Effector memory CD4-positive, alpha-beta T cell (primary cell): ENCODE measurements around the gene GHRHR.

Experiments used
- DNase-seq, 3 donors: peaks; one replicate each; pipeline ENCODE4 v3.0.0-alpha.2; 2020
- H3K27ac ChIP-seq: 2 replicates; pipeline ENCODE4 v1.7.0; 2013; ENCODE audit warnings: mild to moderate bottlenecking, low read length, moderate library complexity; ENCODE audit not compliant: insufficient read depth, poor library complexity, severe bottlenecking
- H3K27me3 ChIP-seq: replicated peaks from 2 replicates; pipeline ENCODE4 v1.7.0; 2013; ENCODE audit warnings: mild to moderate bottlenecking, low read length; ENCODE audit not compliant: insufficient read depth, control insufficient read depth, poor library complexity, severe bottlenecking
- H3K36me3 ChIP-seq: 2 replicates; pipeline ENCODE4 v1.7.0; 2013; ENCODE audit warnings: mild to moderate bottlenecking, low read length, moderate library complexity; ENCODE audit not compliant: control insufficient read depth, insufficient read depth
- H3K4me1 ChIP-seq: 2 replicates; pipeline ENCODE4 v1.7.0; 2013; ENCODE audit warnings: low read length, mild to moderate bottlenecking; ENCODE audit not compliant: control insufficient read depth, insufficient read depth, poor library complexity, severe bottlenecking
- H3K4me3 ChIP-seq: 2 replicates; pipeline ENCODE4 v1.7.0; 2013; ENCODE audit warnings: low read length, low read depth, mild to moderate bottlenecking; ENCODE audit not compliant: insufficient read depth, poor library complexity, severe bottlenecking
- H3K9me3 ChIP-seq: 2 replicates; pipeline ENCODE4 v1.7.0; 2013; ENCODE audit warnings: mild to moderate bottlenecking, low read length, moderate library complexity; ENCODE audit not compliant: control insufficient read depth
- total RNA-seq, 3 donors: gene quantifications; one replicate each; lab custom pipeline; 2026; lab: John Stamatoyannopoulos, UW

GHRHR gene
- 0 reads per million in 3 donors for total RNA-seq

GRCh38 chr7:30963842-30964241, at the start of gene GHRHR:
TSS of gene GHRHR (plus strand) at chr7:30963953. CDS start at chr7:30964069, 116 bp downstream.
- no peaks in the 10 kb centered on the region for H3K36me3 ChIP-seq
- H3K27ac ChIP-seq, result no peak within 1 kb of the TSS
- no peak within 1 kb of the TSS for H3K4me3 ChIP-seq
- no peaks in the 10 kb centered on the region for H3K9me3 ChIP-seq
- H3K27me3 ChIP-seq, result no peaks in the 10 kb centered on the region
- H3K4me1 ChIP-seq, result no peaks in the 10 kb centered on the region
- DNase-seq, result no peak

DNA sequence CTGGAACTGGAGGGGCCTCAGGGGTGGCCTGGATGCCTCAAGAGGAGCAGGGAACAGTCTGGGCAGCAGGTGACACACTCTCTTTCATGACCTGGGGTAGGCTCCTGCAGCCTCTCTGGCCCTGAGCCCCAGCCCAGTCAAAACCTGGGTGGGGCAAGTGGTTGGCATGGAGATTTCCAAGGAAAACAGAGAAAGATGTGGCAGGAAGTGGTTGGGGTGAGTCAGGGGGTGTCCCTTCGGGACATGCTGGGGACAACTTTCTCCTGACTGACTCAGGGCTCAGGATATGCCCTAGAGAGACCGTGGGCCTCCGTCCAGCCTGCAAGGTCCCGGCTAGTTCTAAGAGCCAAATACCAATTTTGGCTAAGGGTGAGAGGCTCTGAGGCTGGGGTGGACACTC, 49.2 kb upstream of the GHRHR start:
- H3K9me3 ChIP-seq, result no peaks in the 10 kb centered on the region
- H3K27ac ChIP-seq, result no peak overlapping the region
- no peaks in the 10 kb centered on the region for H3K36me3 ChIP-seq
- no peak for DNase-seq
- no peaks in the 10 kb centered on the region for H3K4me1 ChIP-seq
- no peaks in the 10 kb centered on the region for H3K27me3 ChIP-seq
- no peak overlapping the region for H3K4me3 ChIP-seq

- no peaks in the 10 kb centered on the region for H3K36me3 ChIP-seq
- H3K9me3 ChIP-seq, result no peaks in the 10 kb centered on the region
- H3K27me3 ChIP-seq, result no peaks in the 10 kb centered on the region
- no peak overlapping the region for H3K27ac ChIP-seq
- no peak for DNase-seq
- no peak overlapping the region for H3K4me3 ChIP-seq
- H3K4me1 ChIP-seq, result no peaks in the 10 kb centered on the region
Measured at GRCh38 chr7:30915005-30915601, 48.6 kb upstream of the GHRHR start.

GRCh38 chr7:30915751-30916150, 48.0 kb upstream of the GHRHR start:
- no peaks in the 10 kb centered on the region for H3K9me3 ChIP-seq
- H3K27me3 ChIP-seq, result no peaks in the 10 kb centered on the region
- no peak for DNase-seq
- H3K4me3 ChIP-seq, result no peak overlapping the region
- no peaks in the 10 kb centered on the region for H3K4me1 ChIP-seq
- H3K27ac ChIP-seq, result no peak overlapping the region
- H3K36me3 ChIP-seq, result no peaks in the 10 kb centered on the region

- no peak overlapping the region for H3K4me3 ChIP-seq
- no peak overlapping the region for H3K27ac ChIP-seq
- no peaks in the 10 kb centered on the region for H3K4me1 ChIP-seq
- DNase-seq, result no peak
- no peaks in the 10 kb centered on the region for H3K27me3 ChIP-seq
- H3K36me3 ChIP-seq, result no peaks in the 10 kb centered on the region
- no peaks in the 10 kb centered on the region for H3K9me3 ChIP-seq
Measured at GRCh38 chr7:30916255-30916654, 47.5 kb upstream of the GHRHR start.

GRCh38 chr7:30916767-30917166, 47.0 kb upstream of the GHRHR start:
- Histone ChIP-seq H3K27me3 (no peaks in the 10 kb centered on the region), H3K27ac (no peak overlapping the region), H3K36me3 (no peaks in the 10 kb centered on the region), H3K4me3 (no peak overlapping the region), H3K4me1 (no peaks in the 10 kb centered on the region), H3K9me3 (no peaks in the 10 kb centered on the region)
- no peak for DNase-seq

GRCh38 chr7:30917216-30917893, 46.4 kb upstream of the GHRHR start:
- Histone ChIP-seq H3K4me1 (no peaks in the 10 kb centered on the region), H3K27ac (no peak overlapping the region), H3K9me3 (no peaks in the 10 kb centered on the region), H3K36me3 (no peaks in the 10 kb centered on the region), H3K27me3 (no peaks in the 10 kb centered on the region), H3K4me3 (no peak overlapping the region)
- no peak for DNase-seq

- Histone ChIP-seq H3K9me3 (no peaks in the 10 kb centered on the region), H3K27me3 (no peaks in the 10 kb centered on the region), H3K27ac (no peak overlapping the region), H3K4me3 (no peak overlapping the region), H3K36me3 (no peaks in the 10 kb centered on the region), H3K4me1 (no peaks in the 10 kb centered on the region)
- DNase-seq, result no peak
Measured at GRCh38 chr7:30918676-30919075, 45.1 kb upstream of the GHRHR start.

DNA sequence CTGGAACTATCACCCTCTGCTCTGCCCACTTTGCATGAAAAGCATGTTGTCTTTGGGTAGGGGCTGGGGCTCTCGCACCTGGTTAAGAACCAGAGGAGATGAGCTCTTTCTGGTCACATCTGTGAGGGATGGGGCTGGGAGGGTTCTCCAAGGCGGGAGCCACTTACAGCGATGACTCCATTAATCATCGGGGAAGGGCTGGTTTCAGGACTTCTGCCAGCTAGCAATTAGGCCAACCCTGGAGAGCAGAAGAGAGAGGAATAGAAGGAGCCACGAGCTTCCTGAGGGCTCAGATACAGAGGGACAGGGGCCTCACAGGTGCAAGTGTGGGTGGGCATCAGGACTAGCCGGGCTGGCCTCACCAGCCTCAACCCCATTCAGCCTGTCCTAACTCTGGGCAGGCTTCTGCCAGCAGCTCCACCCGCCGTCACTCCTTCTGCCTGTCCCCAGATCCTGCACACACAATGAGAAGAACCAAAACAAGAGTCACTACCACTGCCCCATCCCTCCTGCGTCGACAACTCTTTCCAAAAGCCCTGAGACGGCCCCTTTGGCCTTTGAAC, 43.7 kb upstream of the GHRHR start:
- Histone ChIP-seq H3K27ac (no peak overlapping the region), H3K36me3 (no peaks in the 10 kb centered on the region), H3K9me3 (no peaks in the 10 kb centered on the region), H3K4me1 (no peaks in the 10 kb centered on the region), H3K27me3 (no peaks in the 10 kb centered on the region), H3K4me3 (no peak overlapping the region)
- DNase-seq, result no peak
